HepG2 (cell line): ENCODE data around the gene PARD3. TPM values are rescaled to one million over a fixed set of nuclear protein-coding genes. Genes with fewer than 3 reads are reported as not detected.

Source experiments
- CENPT ChIP-seq: sonication (generic); formaldehyde crosslinking; IDR thresholded peaks from 2 replicates; pipeline ENCODE4 v1.8.0; 2022; ENCODE audit warnings: low read depth, mild to moderate bottlenecking, moderate library complexity, missing genetic modification reagents
- DPF2 ChIP-seq: sonication (generic); formaldehyde crosslinking; IDR thresholded peaks from 2 replicates; pipeline ENCODE4 v1.4.0; 2020; ENCODE audit warnings: mild to moderate bottlenecking, low read depth, missing genetic modification reagents, borderline replicate concordance
- JDP2 ChIP-seq: sonication (generic); formaldehyde crosslinking; IDR thresholded peaks from 2 replicates; pipeline ENCODE4 v1.8.1; 2022; ENCODE audit warnings: missing genetic modification reagents, borderline replicate concordance
- KLF16 ChIP-seq, 2 experiments: sonication (generic) in 1 of 2; formaldehyde crosslinking in 1 of 2; IDR thresholded peaks; 2 replicates each; pipeline versions ENCODE4 v1.6.1 to v1.8.0; 2016 to 2023; ENCODE audit warnings: missing genetic modification reagents in 2 of 2, missing compliant biosample characterization in 1 of 2
- NFE2L1 ChIP-seq: sonication (generic); formaldehyde crosslinking; IDR thresholded peaks from 2 replicates; pipeline ENCODE4 v1.4.0; 2020; ENCODE audit warnings: missing genetic modification reagents, mild to moderate bottlenecking, borderline replicate concordance
- POGZ ChIP-seq: sonication (generic); formaldehyde crosslinking; IDR thresholded peaks from 2 replicates; pipeline ENCODE4 v1.4.0; 2020; ENCODE audit warnings: mild to moderate bottlenecking, missing genetic modification reagents
- POLR2AphosphoS5 ChIP-seq: IDR thresholded peaks from 2 replicates; pipeline ENCODE4 v1.6.1; 2012; ENCODE audit warnings: low read depth, low read length
- ZNF629 ChIP-seq: sonication (generic); formaldehyde crosslinking; conservative IDR thresholded peaks from 2 replicates; pipeline ENCODE4 v1.5.0; 2020; ENCODE audit warnings: missing genetic modification reagents
- polyA plus RNA-seq, 8 experiments: library from polyadenylated mRNA; depleted of rRNA in 3 of 8; stranded (reverse) in 7 of 8; unstranded in 1 of 8; fragments of >200 nt; fragmentation: Illumina TruSeq in 4 of 8; extraction: Trizol in 4 of 8; gene quantifications; 2 replicates each; pipeline versions ENCODE4 v1.2.1 to v1.2.3, GENCODE V29; 2011 to 2016; ENCODE audit warnings: low read depth in 4 of 8, missing spikeins in 1 of 8, mixed read lengths in 1 of 8; ENCODE audit not compliant: insufficient read depth in 1 of 8
- total RNA-seq, 5 experiments: library from RNA; depleted of rRNA; stranded (reverse); fragments of >200 nt; fragmentation: Illumina TruSeq; extraction: Trizol; gene quantifications; 2 replicates each; pipeline ENCODE4 v1.2.3, GENCODE V29; 2016; ENCODE audit warnings: low read depth in 1 of 5
- TF ChIP-seq, protein P1 (sequence below): sonication (generic); formaldehyde crosslinking; IDR thresholded peaks from 2 replicates; pipeline ENCODE4 v1.5.0; 2020; ENCODE audit warnings: mild to moderate bottlenecking, missing genetic modification reagents
- TF ChIP-seq, protein P2 (sequence below): sonication (generic); formaldehyde crosslinking; IDR thresholded peaks from 2 replicates; pipeline ENCODE4 v1.9.0; 2021; ENCODE audit warnings: missing genetic modification reagents, mild to moderate bottlenecking, borderline replicate concordance
- TF ChIP-seq, protein P3 (sequence below): sonication (generic); formaldehyde crosslinking; IDR thresholded peaks from 2 replicates; pipeline ENCODE4 v1.5.0; 2020; ENCODE audit warnings: missing genetic modification reagents, mild to moderate bottlenecking, borderline replicate concordance

The PARD3 gene
- total and polyA plus RNA-seq, 2 of the 13 experiments (the other 11 are each of a cell fraction or from before 2014, with no cell fraction given), result 40.9 to 60.0 TPM

DNA sequence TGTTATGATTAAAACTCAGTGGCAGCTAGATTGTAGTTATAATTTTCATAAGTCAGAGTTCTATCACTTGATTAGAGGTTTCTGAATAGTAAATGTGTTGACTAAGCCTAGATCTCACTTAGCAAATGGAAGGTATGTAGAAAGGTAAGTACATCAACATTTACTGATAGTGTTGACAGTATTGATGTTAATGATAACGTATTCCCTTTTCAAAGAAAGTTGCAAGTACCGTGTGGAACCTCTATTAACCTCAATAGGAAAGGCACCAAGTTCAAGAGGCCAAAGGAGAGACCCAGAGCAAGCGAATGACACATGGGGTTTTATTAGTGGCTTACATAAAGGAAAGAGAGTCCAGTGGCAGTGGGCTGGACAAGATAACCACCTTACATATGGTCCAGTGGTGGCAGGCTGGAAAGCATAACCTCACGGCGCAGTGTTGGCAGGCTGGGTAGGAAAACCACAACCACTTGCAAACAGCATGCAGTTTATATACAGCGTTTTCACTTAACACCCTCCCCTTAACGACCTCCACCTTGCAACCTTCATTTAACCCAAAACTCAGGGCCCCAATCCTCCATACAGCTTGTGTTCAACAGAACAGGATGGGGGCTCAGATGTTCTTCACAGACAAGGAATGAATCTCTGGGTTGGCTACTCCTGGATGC lies 611.0 kb downstream of the PARD3 start (continued):
- TF ChIP-seq ZNF629 (no peak), DPF2 (CRISPR knock-in tag) (0 out of 2 replicates have a peak, but pooled peaks have one; percentile 21), JDP2 (CRISPR knock-in tag) (no peak), KLF16 (CRISPR knock-in tag; IDR thresholded peaks at IDR 0.05) (no peak), NFE2L1 (CRISPR knock-in tag) (no peak), POLR2AphosphoS5 (no peak), POGZ (CRISPR knock-in tag) (peak; percentile 38; the same call in 1 of the 2 replicates), CENPT (CRISPR knock-in tag) (no peak)
- TF ChIP-seq, protein P1, sequence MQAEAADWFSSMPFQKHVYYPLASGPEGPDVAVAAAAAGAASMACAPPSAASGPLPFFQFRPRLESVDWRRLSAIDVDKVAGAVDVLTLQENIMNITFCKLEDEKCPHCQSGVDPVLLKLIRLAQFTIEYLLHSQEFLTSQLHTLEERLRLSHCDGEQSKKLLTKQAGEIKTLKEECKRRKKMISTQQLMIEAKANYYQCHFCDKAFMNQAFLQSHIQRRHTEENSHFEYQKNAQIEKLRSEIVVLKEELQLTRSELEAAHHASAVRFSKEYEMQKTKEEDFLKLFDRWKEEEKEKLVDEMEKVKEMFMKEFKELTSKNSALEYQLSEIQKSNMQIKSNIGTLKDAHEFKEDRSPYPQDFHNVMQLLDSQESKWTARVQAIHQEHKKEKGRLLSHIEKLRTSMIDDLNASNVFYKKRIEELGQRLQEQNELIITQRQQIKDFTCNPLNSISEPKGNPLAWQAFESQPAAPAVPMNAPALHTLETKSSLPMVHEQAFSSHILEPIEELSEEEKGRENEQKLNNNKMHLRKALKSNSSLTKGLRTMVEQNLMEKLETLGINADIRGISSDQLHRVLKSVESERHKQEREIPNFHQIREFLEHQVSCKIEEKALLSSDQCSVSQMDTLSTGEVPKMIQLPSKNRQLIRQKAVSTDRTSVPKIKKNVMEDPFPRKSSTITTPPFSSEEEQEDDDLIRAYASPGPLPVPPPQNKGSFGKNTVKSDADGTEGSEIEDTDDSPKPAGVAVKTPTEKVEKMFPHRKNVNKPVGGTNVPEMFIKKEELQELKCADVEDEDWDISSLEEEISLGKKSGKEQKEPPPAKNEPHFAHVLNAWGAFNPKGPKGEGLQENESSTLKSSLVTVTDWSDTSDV (CRISPR knock-in tag), result no peak
- TF ChIP-seq, protein P2, sequence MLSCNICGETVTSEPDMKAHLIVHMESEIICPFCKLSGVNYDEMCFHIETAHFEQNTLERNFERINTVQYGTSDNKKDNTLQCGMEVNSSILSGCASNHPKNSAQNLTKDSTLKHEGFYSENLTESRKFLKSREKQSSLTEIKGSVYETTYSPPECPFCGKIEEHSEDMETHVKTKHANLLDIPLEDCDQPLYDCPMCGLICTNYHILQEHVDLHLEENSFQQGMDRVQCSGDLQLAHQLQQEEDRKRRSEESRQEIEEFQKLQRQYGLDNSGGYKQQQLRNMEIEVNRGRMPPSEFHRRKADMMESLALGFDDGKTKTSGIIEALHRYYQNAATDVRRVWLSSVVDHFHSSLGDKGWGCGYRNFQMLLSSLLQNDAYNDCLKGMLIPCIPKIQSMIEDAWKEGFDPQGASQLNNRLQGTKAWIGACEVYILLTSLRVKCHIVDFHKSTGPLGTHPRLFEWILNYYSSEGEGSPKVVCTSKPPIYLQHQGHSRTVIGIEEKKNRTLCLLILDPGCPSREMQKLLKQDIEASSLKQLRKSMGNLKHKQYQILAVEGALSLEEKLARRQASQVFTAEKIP (CRISPR knock-in tag), result no peak
- TF ChIP-seq, protein P3, sequence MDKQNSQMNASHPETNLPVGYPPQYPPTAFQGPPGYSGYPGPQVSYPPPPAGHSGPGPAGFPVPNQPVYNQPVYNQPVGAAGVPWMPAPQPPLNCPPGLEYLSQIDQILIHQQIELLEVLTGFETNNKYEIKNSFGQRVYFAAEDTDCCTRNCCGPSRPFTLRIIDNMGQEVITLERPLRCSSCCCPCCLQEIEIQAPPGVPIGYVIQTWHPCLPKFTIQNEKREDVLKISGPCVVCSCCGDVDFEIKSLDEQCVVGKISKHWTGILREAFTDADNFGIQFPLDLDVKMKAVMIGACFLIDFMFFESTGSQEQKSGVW, result no peak
